GM23338 (cell line): Measurements from ENCODE around the gene SEMA7A.

Experiments
- CREB1 ChIP-seq: fragments of 250-450 bp; sonication (Bioruptor Pico); IDR thresholded peaks from 2 replicates; pipeline ENCODE4 v1.5.0; 2020; ENCODE audit warnings: low read depth, mild to moderate bottlenecking, moderate library complexity
- EZH2 ChIP-seq: fragments of 200-600 bp; sonication (generic); IDR thresholded peaks from one replicate; pipeline ENCODE4 v1.8.0; 2017; ENCODE audit warnings: antibody characterized with exemption, mild to moderate bottlenecking, low read depth; ENCODE audit not compliant: unreplicated experiment
- EZH2phosphoT487 ChIP-seq: fragments of 200-600 bp; sonication (generic); IDR thresholded peaks from one replicate; pipeline ENCODE4 v1.8.1; 2018; ENCODE audit warnings: antibody characterized with exemption; ENCODE audit not compliant: unreplicated experiment
- POLR2AphosphoS5 ChIP-seq: IDR thresholded peaks from 2 replicates; pipeline ENCODE4 v1.6.1; 2016; ENCODE audit warnings: antibody characterized with exemption, low read depth
- TF ChIP-seq, protein P1 (sequence below), 2 experiments: fragments of 200-600 bp in 1 of 2; sonication (generic) in 1 of 2; conservative IDR thresholded peaks; 2 replicates each; pipeline versions ENCODE4 v1.5.1 to v1.6.1; 2016 to 2017; ENCODE audit warnings: antibody characterized with exemption in 2 of 2, low read depth in 2 of 2, mild to moderate bottlenecking in 2 of 2, moderate library complexity in 1 of 2
- TF ChIP-seq, protein P2 (sequence below): IDR thresholded peaks from one replicate; pipeline ENCODE4 v1.6.1; 2018; ENCODE audit warnings: antibody characterized with exemption; ENCODE audit not compliant: unreplicated experiment
- TF ChIP-seq, protein P3 (sequence below): IDR thresholded peaks from 2 replicates; pipeline ENCODE4 v1.6.1; 2016; ENCODE audit warnings: antibody characterized with exemption

DNA sequence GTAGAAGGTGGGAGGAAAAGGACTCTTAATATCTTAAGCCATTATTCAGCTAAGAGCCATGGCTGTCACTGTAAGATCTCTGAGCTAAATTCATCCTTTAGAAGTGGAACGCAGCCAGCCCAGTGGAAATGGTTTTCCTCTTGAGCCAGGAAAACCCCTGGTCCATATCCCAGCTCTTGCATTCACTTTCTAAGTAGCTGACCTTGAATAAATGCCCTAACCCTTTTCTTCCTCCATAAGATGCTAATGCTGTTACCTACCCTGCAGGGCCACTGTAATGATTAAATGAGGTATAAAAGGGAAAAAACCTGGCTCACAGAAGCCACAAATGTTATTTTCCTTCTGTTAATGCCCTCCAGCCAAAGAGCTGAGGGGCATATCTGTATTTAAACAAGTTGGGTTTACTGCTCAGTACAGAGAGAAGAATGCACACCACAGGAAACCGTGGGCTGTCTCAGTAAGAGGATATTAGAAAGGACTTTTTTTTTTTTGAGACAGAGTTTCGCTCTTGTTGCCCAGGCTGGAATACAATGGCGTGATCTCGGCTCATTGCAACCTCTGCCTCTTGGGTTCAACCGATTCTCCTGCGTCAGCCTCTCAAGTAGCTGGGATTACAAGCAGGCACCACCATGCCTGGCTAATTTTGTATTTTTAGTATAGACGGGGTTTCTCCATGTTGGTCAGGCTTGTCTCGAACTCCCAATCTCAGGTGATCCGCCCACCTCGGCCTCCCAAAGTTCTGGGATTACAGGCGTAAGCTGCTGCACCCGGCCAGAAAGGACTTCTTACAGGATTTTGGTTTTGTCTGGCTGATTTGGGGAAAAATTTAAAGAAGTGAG, 20.4 kb upstream of the SEMA7A start:
- TF ChIP-seq, protein P1, sequence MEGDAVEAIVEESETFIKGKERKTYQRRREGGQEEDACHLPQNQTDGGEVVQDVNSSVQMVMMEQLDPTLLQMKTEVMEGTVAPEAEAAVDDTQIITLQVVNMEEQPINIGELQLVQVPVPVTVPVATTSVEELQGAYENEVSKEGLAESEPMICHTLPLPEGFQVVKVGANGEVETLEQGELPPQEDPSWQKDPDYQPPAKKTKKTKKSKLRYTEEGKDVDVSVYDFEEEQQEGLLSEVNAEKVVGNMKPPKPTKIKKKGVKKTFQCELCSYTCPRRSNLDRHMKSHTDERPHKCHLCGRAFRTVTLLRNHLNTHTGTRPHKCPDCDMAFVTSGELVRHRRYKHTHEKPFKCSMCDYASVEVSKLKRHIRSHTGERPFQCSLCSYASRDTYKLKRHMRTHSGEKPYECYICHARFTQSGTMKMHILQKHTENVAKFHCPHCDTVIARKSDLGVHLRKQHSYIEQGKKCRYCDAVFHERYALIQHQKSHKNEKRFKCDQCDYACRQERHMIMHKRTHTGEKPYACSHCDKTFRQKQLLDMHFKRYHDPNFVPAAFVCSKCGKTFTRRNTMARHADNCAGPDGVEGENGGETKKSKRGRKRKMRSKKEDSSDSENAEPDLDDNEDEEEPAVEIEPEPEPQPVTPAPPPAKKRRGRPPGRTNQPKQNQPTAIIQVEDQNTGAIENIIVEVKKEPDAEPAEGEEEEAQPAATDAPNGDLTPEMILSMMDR (conservative IDR thresholded peaks at IDR 0.05; ENCODE audit: low read depth in 2 of 2): no peak
- TF ChIP-seq CREB1 (CRISPR knock-in tag) (no peak), EZH2 (no peak), EZH2phosphoT487 (no peak), POLR2AphosphoS5 (no peak)
- TF ChIP-seq, protein P2, sequence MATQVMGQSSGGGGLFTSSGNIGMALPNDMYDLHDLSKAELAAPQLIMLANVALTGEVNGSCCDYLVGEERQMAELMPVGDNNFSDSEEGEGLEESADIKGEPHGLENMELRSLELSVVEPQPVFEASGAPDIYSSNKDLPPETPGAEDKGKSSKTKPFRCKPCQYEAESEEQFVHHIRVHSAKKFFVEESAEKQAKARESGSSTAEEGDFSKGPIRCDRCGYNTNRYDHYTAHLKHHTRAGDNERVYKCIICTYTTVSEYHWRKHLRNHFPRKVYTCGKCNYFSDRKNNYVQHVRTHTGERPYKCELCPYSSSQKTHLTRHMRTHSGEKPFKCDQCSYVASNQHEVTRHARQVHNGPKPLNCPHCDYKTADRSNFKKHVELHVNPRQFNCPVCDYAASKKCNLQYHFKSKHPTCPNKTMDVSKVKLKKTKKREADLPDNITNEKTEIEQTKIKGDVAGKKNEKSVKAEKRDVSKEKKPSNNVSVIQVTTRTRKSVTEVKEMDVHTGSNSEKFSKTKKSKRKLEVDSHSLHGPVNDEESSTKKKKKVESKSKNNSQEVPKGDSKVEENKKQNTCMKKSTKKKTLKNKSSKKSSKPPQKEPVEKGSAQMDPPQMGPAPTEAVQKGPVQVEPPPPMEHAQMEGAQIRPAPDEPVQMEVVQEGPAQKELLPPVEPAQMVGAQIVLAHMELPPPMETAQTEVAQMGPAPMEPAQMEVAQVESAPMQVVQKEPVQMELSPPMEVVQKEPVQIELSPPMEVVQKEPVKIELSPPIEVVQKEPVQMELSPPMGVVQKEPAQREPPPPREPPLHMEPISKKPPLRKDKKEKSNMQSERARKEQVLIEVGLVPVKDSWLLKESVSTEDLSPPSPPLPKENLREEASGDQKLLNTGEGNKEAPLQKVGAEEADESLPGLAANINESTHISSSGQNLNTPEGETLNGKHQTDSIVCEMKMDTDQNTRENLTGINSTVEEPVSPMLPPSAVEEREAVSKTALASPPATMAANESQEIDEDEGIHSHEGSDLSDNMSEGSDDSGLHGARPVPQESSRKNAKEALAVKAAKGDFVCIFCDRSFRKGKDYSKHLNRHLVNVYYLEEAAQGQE: no peak
- TF ChIP-seq, protein P3, sequence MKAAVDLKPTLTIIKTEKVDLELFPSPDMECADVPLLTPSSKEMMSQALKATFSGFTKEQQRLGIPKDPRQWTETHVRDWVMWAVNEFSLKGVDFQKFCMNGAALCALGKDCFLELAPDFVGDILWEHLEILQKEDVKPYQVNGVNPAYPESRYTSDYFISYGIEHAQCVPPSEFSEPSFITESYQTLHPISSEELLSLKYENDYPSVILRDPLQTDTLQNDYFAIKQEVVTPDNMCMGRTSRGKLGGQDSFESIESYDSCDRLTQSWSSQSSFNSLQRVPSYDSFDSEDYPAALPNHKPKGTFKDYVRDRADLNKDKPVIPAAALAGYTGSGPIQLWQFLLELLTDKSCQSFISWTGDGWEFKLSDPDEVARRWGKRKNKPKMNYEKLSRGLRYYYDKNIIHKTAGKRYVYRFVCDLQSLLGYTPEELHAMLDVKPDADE: no peak
